Thoracic aorta (tissue), 2 donors: ENCODE measurements around the gene PRSS36. TPM values are rescaled to one million over a fixed set of nuclear protein-coding genes. Genes with fewer than 3 reads are reported as not detected.

Source experiments
- ATAC-seq: fragments of 150-250 bp; one replicate; pipeline ENCODE4 v1.8.0; 2017; ENCODE audit warnings: low read depth; ENCODE audit not compliant: insufficient number of reproducible peaks, low FRiP score
- DNase-seq: peaks from one replicate; pipeline ENCODE4 v3.0.0-alpha.2; 2020; ENCODE audit warnings: low spot score
- H3K27ac ChIP-seq, 2 donors: fragments of 200-600 bp; sonication (generic); 1 replicate in 1 of 2; 2 replicates in 1 of 2; pipeline ENCODE4 v1.5.1; 2016; ENCODE audit warnings: mild to moderate bottlenecking in 2 of 2, moderate library complexity in 2 of 2
- H3K27me3 ChIP-seq: fragments of 200-600 bp; sonication (generic); replicated peaks from 2 replicates; pipeline ENCODE4 v1.6.0; 2016; ENCODE audit warnings: mild to moderate bottlenecking; ENCODE audit not compliant: insufficient read depth
- H3K36me3 ChIP-seq: fragments of 200-600 bp; sonication (generic); one replicate; pipeline ENCODE4 v1.5.1; 2016
- H3K4me1 ChIP-seq, 2 donors: fragments of 200-600 bp; sonication (generic); 1 replicate in 1 of 2; 2 replicates in 1 of 2; pipeline versions ENCODE4 v1.5.1 to v1.6.0; 2016; ENCODE audit warnings: low read depth in 2 of 2, mild to moderate bottlenecking in 1 of 2; ENCODE audit not compliant: control insufficient read depth in 1 of 2
- H3K4me3 ChIP-seq: fragments of 200-600 bp; sonication (generic); 2 replicates; pipeline ENCODE4 v1.5.1; 2016; ENCODE audit warnings: mild to moderate bottlenecking
- H3K9me3 ChIP-seq: fragments of 200-600 bp; sonication (generic); 2 replicates; pipeline ENCODE4 v1.5.1; 2016
- total RNA-seq, 2 donors: library from RNA; depleted of rRNA; stranded (reverse); fragments of >200 nt; gene quantifications; one replicate each; pipeline versions ENCODE4 v1.1.0 to v1.2.3, GENCODE V29; 2016
- TF ChIP-seq, protein P1 (sequence below): fragments of 200-600 bp; sonication (generic); IDR thresholded peaks from one replicate; pipeline ENCODE4 v1.5.1; 2019; ENCODE audit warnings: antibody characterized with exemption

PRSS36 gene
- total RNA-seq, 2 donors from 2014 or later: 1.3 to 14.8 TPM

GRCh38 chr16:31194898-31195297 is 45.0 kb upstream of the PRSS36 start:
- Histone ChIP-seq H3K36me3 (peaks cover 54% of the 10 kb centered on the region), H3K4me3 (no peak overlapping the region), H3K27ac (no peak overlapping the region), H3K4me1 (no peaks in the 10 kb centered on the region), H3K9me3 (no peaks in the 10 kb centered on the region), H3K27me3 (no peaks in the 10 kb centered on the region)
- DNase-seq: no peak
- ATAC-seq: no peak
- TF ChIP-seq, protein P1, sequence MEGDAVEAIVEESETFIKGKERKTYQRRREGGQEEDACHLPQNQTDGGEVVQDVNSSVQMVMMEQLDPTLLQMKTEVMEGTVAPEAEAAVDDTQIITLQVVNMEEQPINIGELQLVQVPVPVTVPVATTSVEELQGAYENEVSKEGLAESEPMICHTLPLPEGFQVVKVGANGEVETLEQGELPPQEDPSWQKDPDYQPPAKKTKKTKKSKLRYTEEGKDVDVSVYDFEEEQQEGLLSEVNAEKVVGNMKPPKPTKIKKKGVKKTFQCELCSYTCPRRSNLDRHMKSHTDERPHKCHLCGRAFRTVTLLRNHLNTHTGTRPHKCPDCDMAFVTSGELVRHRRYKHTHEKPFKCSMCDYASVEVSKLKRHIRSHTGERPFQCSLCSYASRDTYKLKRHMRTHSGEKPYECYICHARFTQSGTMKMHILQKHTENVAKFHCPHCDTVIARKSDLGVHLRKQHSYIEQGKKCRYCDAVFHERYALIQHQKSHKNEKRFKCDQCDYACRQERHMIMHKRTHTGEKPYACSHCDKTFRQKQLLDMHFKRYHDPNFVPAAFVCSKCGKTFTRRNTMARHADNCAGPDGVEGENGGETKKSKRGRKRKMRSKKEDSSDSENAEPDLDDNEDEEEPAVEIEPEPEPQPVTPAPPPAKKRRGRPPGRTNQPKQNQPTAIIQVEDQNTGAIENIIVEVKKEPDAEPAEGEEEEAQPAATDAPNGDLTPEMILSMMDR: no peak

DNA sequence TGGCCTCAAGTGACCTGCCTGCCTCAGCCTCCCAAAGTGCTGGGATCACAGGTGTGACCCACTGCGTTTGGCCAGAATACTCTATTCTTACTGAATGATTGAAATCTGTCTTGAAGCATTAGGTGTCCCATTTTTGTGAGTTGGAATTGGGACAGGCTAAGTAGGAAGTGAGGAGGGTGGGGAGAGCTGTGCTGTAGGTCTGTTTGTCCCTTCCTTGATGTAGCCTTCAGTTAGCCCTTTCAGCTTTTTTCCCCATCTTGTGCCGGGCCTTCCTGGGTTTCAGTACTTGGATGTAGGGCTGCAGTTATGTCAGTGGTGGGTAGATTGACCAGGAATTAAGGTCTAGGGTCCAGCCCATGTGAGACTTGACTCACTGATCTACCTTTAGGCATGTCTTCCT is 44.0 kb upstream of the PRSS36 start:
- no peak for DNase-seq
- Histone ChIP-seq H3K4me3 (no peak overlapping the region), H3K9me3 (no peaks in the 10 kb centered on the region), H3K27ac (no peak overlapping the region), H3K36me3 (peaks cover 65% of the 10 kb centered on the region), H3K27me3 (no peaks in the 10 kb centered on the region), H3K4me1 (no peaks in the 10 kb centered on the region)
- TF ChIP-seq, protein P1: no peak
- no peak for ATAC-seq

DNA sequence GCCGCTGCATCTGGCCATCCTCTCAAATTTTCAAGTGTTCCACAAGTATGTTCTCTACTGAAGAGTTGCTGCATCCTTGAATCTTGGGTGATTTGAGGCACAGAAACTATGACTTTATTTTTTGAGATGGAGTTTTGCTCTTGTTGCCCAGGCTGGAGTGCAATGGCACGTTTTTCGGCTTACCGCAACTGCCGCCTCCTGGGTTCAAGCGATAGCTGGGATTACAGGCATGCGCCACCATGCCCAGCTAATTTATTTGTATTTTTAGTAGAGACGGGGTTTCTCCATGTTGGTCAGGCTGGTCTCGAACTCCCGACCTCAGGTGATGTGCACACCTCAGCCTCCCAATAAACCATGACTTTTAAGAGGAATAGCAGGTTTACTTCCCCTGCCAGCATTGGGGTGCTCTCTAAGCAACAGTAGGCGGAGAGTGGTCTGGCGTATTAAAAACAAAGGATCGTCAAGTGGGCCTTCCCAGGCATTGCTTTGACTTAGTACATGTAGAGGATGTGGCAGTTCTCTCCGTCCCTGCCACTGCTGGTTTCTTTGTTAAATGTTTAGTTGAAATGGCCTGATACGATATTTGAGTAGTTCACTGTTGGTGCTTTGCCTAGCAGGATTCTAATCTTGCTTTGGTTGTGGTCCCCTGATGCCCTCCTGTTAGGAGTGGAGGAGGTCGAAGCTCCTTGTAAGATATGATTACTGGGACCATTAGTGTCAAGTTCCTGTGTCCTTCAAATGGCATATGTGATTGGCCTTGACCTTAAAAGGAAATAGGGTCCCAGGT is 43.2 kb upstream of the PRSS36 start:
- TF ChIP-seq, protein P1: no peak
- H3K4me3 ChIP-seq: no peak overlapping the region
- H3K27me3 ChIP-seq: no peaks in the 10 kb centered on the region
- no peaks in the 10 kb centered on the region for H3K9me3 ChIP-seq
- no peaks in the 10 kb centered on the region for H3K4me1 ChIP-seq
- peaks cover 73% of the 10 kb centered on the region for H3K36me3 ChIP-seq
- no peak for DNase-seq
- ATAC-seq: no peak
- H3K27ac ChIP-seq: no peak overlapping the region

- DNase-seq: no peak
- Histone ChIP-seq H3K27ac (no peak overlapping the region), H3K4me1 (no peaks in the 10 kb centered on the region), H3K27me3 (no peaks in the 10 kb centered on the region), H3K36me3 (peaks cover 84% of the 10 kb centered on the region), H3K9me3 (no peaks in the 10 kb centered on the region), H3K4me3 (no peak overlapping the region)
- no peak for ATAC-seq
- TF ChIP-seq, protein P1: no peak
Measured at GRCh38 chr16:31191697-31192428, 42.0 kb upstream of the PRSS36 start.

GRCh38 chr16:31190818-31191444 is 41.1 kb upstream of the PRSS36 start:
- peaks cover 93% of the 10 kb centered on the region for H3K36me3 ChIP-seq
- ATAC-seq (no peak), DNase-seq (no peak)
- no peaks in the 10 kb centered on the region for H3K27me3 ChIP-seq
- H3K9me3 ChIP-seq: no peaks in the 10 kb centered on the region
- no peak overlapping the region for H3K27ac ChIP-seq
- H3K4me1 ChIP-seq: no peaks in the 10 kb centered on the region
- TF ChIP-seq, protein P1: no peak
- H3K4me3 ChIP-seq: no peak overlapping the region
